HG02610 (cell line): ENCODE measurements around the gene CDK2AP2.

Experiments
- ATAC-seq: cut with Tn5 transposase; IDR thresholded peaks from one replicate; pipeline ENCODE4 v1.9.1; 2021; ENCODE audit warnings: mild to moderate bottlenecking, moderate library complexity; ENCODE audit not compliant: unreplicated experiment

CDK2AP2 gene

DNA sequence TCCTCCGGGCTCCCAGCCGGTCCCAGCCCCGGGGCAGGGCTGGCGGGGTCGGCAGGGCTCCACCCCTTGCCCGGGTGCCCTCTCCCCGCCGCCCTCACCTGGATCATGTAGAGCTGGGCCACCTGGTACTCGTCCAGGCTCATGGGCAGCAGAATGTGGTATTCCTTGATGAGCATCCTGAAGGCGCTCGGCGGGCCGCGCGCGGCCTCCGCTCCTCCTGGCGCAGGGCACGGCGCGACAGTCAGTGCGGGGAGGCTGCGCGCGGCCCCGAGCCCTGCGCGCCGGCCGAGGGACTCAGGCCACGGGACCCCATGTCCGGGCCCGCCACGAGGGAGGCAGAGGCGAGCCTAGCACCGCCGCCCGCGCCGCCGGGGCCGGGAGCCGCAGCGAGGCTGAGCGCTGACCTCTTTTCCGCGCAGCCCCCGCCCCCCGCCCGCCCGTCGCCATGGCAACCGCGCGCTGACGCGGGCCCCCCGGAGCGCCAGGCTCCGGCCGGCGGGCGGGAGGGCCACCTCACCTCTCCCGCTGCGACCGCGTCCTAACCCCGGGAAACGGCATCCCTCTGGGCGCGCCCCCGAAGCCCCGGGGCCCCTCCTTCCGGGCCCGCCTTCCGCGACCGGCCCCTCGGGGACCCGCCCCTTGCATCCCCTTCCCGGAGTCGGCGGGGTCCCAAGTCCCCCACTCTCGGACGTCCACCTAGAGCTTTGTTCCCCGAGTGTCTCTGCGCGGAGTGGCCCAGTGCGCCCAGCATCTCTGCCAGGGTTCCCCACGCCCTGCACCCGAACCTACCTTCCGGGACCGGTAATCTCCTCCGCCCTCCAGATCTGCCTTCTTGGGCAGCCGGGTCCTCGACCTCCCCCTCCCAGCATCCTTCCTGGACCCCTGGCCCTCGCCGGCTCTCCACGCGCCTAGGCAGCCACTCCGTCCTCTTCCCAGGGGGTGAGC is 3.7 kb downstream of the CDK2AP2 start:
- ATAC-seq: no peak

DNA sequence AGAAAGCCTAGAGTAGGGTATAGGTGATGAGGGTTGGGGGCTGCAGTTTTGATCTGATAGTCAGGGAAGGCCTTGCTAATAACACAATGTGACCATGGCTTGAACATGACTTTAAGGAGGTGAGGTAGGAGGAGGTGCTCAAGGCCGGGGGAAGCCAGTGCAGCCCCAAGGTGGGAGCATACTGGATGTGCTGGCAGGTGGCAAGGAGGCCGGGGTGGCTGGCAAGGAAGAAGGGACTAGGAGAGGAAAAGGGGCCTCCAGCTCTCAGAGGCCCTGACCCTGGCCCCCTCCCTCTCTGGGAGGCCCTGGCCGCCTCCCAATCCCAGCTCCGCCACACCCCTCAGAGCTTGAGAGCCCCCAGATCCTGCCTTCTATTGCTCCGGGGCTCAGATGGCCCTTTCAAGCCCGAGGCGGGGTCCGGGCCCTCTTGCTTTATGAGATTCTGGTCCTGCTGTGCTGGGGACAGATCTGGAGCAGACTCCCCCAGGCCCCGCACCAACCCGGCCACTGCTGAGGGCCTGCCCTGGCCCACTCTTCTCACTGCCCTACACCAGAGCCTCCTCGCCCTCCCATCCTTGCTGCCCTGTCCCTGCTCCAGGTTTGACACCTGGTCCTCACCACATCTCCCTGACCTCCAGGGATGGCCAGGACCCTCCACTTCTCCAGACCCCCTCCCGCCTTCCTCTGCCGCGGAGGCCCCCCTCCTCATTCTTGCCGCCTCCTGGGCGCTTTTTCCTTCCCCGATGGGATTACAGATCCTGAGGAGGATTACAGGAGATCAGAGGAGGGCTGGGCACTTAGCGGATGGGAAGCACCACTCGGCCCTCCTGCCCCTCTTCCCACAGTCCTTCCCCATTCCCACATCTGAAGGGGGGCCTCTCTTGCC is 4.6 kb downstream of the CDK2AP2 start:
- ATAC-seq: no peak

DNA sequence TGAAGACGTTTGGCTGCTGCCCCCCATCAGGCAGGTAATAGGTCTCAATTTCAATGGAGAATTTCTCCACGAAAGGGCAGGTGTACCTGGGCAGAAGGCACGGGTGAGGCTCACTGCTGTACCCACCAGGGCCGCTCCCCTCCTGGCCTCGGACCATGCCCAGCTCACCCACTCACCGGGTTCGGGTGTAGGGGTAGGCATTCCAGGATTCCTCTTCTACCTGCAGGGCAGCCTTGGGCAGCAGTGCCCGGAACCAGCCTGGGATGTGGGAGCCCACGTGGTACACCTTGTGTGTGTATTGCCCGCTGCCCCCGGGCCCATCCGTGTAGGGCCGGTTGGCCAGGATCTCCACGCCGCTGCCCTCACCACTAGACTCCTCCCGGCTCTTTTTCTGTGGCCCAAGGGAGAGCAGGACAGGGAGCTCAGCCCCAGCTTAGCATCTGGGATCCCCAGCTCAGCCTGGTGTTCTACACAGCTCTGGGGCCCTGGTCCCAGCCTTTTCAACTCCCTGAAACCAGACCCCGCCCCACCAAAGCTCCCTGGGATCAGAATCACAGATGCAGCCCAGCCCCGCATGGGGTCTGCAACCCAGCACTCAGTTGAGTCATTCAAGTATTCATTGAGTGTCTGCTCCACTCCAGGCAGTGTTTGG is 5.5 kb downstream of the CDK2AP2 start:
- ATAC-seq: no peak

GRCh38 chr11:67501854-67502253 is 6.1 kb downstream of the CDK2AP2 start:
- ATAC-seq: no peak

DNA sequence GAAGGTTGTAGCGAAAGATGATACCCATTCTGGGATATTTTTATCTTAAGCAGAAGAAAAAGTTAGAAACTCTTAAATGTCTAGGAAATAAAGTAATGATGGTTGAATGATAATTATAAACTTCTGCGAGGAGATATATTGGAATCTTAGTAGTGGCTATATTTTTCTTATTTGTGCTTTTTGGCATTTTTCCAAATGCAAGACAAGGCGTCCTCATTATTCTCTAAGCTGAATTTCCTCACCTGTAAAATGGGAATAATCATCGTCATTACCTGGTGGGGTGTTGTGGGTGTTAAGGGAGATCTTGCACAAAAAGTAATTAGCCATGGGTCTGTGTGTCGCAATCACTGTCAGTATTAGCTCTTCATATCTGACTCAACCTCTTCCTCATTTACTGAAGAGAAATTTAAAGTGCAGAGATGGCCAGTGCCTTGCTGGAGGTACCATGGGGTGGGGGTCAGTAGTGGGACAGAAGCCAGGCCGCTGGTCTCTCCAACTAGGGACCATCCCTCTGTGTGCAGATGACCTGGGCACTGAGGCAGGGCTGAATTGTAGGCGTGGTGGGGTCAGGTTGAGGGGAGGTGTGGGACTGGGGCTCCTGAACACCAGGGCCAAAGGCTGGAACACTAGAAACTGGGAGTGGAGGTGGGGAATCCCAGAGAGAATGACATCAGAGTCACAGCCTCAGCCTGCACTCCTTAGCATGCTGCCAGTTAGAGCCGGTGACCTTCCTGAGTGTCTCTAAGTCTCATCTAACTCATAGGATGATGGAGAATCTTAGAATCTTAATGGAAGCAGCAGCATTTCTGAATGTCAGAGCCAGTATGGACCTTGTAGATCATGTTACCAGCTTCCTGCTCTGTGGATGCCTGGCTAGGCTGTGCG is 6.9 kb downstream of the CDK2AP2 start:
- no peak for ATAC-seq

DNA sequence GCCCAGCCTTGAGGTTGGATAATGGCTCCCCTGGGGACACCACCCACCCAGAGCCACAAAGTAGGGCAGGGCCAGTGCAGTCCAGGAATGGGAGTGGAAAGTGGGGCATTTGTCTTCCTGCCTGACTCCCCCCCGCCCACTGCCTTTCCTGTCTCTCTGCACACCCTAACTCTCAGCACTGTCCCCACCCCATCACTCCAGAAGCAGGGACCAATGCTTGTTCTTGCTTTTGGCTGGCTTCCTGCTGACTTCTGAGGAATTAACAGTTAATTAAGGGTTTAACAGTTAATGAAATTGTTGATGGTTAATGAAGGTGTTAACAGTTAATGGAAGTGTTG is 7.5 kb downstream of the CDK2AP2 start:
- no peak for ATAC-seq

DNA sequence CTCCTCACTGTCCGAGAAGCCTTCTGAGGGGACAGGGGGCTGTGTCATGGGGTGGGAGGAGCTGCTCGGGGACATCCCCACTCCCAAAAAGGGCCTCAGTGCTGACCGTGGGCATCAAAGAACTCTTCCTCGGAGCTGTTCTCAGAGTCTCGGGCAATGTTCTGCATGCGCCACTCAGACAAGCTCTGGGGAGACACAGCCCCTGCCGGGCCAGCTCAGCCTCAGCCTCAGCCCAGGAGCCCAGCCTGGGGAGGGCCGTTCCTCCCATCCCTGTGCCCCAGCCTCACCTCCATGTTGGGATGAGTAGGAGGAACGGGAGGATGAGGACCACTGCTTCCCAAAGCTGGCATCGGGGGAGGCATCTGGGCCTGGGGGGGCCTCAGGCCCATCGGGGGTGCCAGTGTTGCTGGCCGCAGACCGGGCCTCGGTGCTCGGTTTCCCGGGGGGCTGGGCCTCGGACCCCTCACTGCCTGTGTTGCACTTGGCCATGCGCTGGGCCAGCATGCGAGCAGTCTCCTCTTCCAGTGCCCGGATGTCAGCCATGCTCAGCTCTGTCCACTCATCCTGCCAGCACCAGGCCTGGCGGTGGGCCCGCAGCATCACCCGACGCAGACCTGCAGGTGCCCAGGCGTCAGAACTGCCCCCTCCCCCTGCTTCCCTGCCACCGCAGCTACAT is 8.0 kb downstream of the CDK2AP2 start:
- no peak for ATAC-seq

- ATAC-seq: no peak
Observed at GRCh38 chr11:67498544-67498972, 9.4 kb downstream of the CDK2AP2 start.

DNA sequence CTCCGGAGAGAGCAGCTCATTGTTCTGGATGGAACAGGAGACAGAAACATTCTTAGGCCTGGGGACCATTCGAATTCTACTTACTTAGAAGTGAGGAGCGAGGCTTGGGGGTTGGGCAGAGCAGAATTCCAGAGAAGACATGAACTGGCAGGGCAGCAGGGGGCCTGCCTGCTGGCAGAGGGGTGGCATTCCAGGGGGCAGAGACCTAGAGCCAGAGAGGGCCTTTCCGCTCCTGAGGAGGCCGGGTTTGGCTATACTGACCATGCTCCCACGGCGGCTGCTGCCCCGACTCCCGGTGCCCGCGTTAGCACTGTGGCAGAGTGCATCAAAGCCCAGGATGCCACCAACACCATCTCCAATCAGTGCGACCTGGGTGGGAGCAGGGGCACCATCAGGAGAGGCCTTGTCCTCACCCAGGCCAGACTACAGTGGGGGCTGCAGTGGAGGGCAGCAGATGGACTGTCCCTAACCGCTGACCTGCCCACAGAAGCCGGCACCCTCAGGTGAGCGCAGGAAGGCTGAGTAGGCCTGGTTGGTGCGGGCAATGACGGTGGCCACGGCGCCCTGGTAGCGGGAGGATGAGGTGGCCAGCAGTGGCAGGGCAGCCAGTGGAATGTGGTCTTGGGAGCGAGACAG is 10.2 kb downstream of the CDK2AP2 start:
- ATAC-seq: no peak

- no peak for ATAC-seq
Observed at GRCh38 chr11:67496113-67496512, 11.8 kb downstream of the CDK2AP2 start.

DNA sequence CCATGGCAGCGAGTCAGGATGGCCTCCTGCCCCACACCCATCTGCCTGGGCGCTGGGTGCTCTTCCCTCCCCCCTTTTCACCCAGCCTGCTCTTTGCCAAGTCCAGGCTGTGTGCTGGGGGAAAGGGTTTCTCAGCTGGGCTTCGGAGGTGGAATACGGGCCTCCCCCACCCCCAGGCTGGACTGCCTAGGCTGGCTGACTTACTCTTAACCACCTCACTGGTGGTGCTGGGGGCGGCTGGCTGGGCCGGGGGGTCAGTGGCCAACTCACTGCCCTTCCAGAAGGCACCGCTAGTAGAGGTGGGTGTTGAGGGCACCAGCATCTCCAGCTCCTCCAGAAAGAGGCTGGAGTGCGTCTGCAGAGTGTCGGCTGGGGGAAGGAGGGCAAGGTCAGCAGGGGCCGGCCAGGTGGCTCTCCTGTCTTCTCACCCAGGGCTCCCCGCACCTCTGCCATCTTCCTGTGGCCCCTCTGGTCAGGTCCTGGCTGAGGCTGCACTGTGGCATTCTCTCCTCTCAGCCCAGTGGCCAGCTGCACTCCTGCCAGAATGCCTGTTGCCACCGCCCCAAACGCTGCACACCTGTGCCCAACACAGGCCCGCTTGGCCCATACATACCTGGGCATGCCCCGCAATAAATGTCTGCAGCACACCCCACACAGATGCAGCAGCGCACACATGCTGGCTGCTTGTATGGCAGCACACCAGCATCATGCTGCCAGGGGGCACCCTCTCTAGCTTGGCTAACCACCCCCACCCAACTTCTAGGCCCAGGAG is 12.5 kb downstream of the CDK2AP2 start:
- ATAC-seq: no peak

GRCh38 chr11:67494371-67495233 is 13.4 kb downstream of the CDK2AP2 start:
- ATAC-seq: no peak

- ATAC-seq: no peak
Observed at GRCh38 chr11:67493548-67494370, 14.2 kb downstream of the CDK2AP2 start.

DNA sequence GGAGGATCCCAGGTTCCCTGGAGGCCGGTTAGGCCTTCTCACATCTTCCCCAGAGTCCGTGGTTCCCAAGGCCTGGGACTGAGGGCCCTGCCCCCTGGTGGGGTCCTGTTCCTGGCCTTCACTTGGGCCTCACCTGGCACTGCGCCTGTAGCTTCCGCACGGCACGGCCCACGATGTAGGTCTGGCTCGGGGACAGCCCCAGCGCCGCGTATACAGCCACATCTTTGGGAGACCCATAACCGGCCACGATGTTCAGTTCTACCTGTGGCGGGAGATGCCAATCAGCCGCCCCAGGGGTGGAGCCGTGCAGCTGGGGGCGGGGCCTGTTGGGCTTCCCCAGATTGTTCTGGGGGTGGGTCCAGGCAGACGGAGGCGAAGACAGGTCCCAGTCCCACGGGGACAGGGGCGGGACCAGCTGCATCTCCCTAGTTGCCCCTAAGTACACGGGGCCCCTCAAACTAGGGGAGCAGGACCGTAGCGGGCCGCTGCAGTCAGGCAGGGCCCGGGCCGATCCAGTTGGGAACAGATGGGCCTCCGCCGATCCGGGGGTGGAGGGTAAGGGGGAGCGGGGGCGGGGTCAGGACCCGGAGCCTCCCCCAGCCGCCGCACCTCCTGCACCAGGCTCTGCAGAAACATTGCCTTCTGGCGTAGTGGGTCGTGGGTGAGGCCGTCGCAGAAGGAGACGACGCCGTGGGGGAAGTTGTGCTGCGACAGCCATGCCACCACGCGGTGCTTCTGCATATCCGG is 15.0 kb downstream of the CDK2AP2 start:
- no peak for ATAC-seq

GRCh38 chr11:67492069-67492727 is 15.8 kb downstream of the CDK2AP2 start:
- no peak for ATAC-seq
